Measurements from ENCODE around the gene USP24. TPM values are rescaled to one million over a fixed set of nuclear protein-coding genes. Genes with fewer than 3 reads are reported as not detected.
A peak's percentile ranks its signal among the peaks of the same experiment; 100 is the strongest.

The USP24 gene
- total and polyA plus RNA-seq, 2 donors (not counting 1 experiment from before 2014, with no cell fraction given), result 18.9 to 152 TPM

- no peaks in the 10 kb centered on the region for H3K27me3 ChIP-seq (replicated peaks in 1 of 4; ENCODE audit: control extremely low read depth in 1 of 4, control insufficient read depth in 3 of 4, insufficient read depth in 4 of 4, low read length in 3 of 4)
- peak overlapping the region; percentile 56 to 81 for H3K27ac ChIP-seq (ENCODE audit: low read length in 2 of 2)
- intact Hi-C loops (cut with micrococcal nuclease), result no loop called here
- Mint-ChIP-seq H3K9me3 (ENCODE audit: insufficient read depth) (peaks cover 2% of the 10 kb centered on the region), H3K4me3 (peak overlapping the region; percentile 40), H3K27me3 (no peaks in the 10 kb centered on the region), H3K27ac (peak overlapping the region; percentile 82), H3K4me1 (peaks cover 49% of the 10 kb centered on the region)
- no peaks in the 10 kb centered on the region for H3K9me3 ChIP-seq (ENCODE audit: control extremely low read depth in 1 of 3, control insufficient read depth in 2 of 3, insufficient read depth in 1 of 3, low read length in 2 of 3)
- H3K4me2 ChIP-seq (replicated peaks; ENCODE audit: low read depth, low read length, poor library complexity, severe bottlenecking), result peak overlapping the region; percentile 62
- peaks cover 44 to 45% of the 10 kb centered on the region in 2 donors for H3K4me1 ChIP-seq (ENCODE audit: control insufficient read depth in 2 of 2, insufficient read depth in 2 of 2, low read length in 2 of 2)
- ATAC-seq (ENCODE audit: low read depth) (no peak), DNase-seq (no peak)
- no peak overlapping the region for H3K4me3 ChIP-seq (ENCODE audit: control extremely low read depth in 1 of 5, extremely low read depth in 1 of 5, insufficient read depth in 1 of 5, low read depth in 2 of 5, low read length in 4 of 5)
- POLR2A ChIA-PET, result no interaction called here
- no peaks in the 10 kb centered on the region for H4K20me1 ChIP-seq (ENCODE audit: control insufficient read depth, insufficient read depth, low read length, poor library complexity, severe bottlenecking)
- 81% methylated on average over 6 of the region's 8 CpGs for whole genome bisulfite sequencing (ENCODE audit: insufficient coverage)
- H2AFZ ChIP-seq (ENCODE audit: insufficient read depth, low read depth, low read length, poor library complexity, severe bottlenecking), result peak overlapping the region; percentile 74
- H3K9ac ChIP-seq (ENCODE audit: low read length), result peak overlapping the region; percentile 8
- no peak for TF ChIP-seq EZH2 (IDR thresholded peaks at IDR 0.05; ENCODE audit: borderline replicate concordance, insufficient read depth, low read depth, low read length, poor library complexity, severe bottlenecking)
- TF ChIP-seq, protein P1, sequence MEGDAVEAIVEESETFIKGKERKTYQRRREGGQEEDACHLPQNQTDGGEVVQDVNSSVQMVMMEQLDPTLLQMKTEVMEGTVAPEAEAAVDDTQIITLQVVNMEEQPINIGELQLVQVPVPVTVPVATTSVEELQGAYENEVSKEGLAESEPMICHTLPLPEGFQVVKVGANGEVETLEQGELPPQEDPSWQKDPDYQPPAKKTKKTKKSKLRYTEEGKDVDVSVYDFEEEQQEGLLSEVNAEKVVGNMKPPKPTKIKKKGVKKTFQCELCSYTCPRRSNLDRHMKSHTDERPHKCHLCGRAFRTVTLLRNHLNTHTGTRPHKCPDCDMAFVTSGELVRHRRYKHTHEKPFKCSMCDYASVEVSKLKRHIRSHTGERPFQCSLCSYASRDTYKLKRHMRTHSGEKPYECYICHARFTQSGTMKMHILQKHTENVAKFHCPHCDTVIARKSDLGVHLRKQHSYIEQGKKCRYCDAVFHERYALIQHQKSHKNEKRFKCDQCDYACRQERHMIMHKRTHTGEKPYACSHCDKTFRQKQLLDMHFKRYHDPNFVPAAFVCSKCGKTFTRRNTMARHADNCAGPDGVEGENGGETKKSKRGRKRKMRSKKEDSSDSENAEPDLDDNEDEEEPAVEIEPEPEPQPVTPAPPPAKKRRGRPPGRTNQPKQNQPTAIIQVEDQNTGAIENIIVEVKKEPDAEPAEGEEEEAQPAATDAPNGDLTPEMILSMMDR (IDR thresholded peaks at IDR 0.05), result no peak
- CTCF ChIA-PET, result interaction anchor here (0.7 to 0.9 kb wide), 2 partner anchors 9 to 24 kb away, joined by 3 to 4 read pairs; no protein-coding TSS in a partner anchor
- H3K79me2 ChIP-seq (ENCODE audit: control insufficient read depth, insufficient read depth, low read length), result no peaks in the 10 kb centered on the region
- no peaks in the 10 kb centered on the region for H3K36me3 ChIP-seq (replicated peaks in 1 of 2; ENCODE audit: control extremely low read depth in 1 of 2, control insufficient read depth in 1 of 2, extremely low read depth in 1 of 2, insufficient read depth in 2 of 2, low read length in 1 of 2)
Observed at GRCh38 chr1:55252942-55253589, 37.9 kb upstream of the USP24 start.

DNA sequence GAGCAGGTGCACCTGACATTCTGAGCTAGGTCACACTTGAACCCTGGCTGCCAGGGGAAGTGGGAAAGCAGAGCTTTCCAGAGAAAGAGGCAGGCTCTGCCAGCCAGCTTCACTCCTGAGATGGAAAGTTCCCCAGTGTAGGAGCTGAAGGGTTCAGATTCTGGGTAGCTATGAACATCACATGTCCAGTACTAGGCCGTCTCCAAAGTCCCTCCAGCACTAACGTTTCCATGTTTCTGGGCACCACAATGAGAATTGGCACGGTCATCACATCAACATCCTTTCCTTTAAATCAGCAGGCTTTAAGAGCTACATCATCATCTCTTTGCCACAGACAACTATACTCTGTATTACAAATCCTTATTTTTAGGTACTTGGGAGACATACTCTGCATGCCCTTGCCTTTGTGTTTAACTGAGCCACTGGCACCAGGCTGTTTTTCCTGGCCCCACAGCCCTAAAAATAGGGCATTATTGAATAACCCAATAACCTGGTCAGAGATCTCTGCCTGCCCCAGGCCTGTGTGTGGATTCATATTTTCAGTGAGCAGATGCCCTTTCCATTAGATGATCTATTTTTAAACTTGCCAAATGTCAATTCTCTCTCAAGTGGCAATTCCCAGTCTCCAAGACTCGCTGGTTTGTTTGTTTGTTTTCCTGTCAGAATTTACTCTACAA is 35.4 kb upstream of the USP24 start:
- Histone ChIP-seq H3K36me3 (replicated peaks in 1 of 2; ENCODE audit: control extremely low read depth in 1 of 2, control insufficient read depth in 1 of 2, extremely low read depth in 1 of 2, insufficient read depth in 2 of 2, low read length in 1 of 2) (no peaks in the 10 kb centered on the region), H3K27me3 (replicated peaks in 1 of 4; ENCODE audit: control extremely low read depth in 1 of 4, control insufficient read depth in 3 of 4, insufficient read depth in 4 of 4, low read length in 3 of 4) (no peaks in the 10 kb centered on the region), H3K27ac (ENCODE audit: low read length in 2 of 2) (no peak overlapping the region), H3K79me2 (ENCODE audit: control insufficient read depth, insufficient read depth, low read length) (no peaks in the 10 kb centered on the region), H2AFZ (ENCODE audit: insufficient read depth, low read depth, low read length, poor library complexity, severe bottlenecking) (no peak overlapping the region), H4K20me1 (ENCODE audit: control insufficient read depth, insufficient read depth, low read length, poor library complexity, severe bottlenecking) (no peaks in the 10 kb centered on the region), H3K4me3 (ENCODE audit: control extremely low read depth in 1 of 5, extremely low read depth in 1 of 5, insufficient read depth in 1 of 5, low read depth in 2 of 5, low read length in 4 of 5) (no peak overlapping the region), H3K9me3 (ENCODE audit: control extremely low read depth in 1 of 3, control insufficient read depth in 2 of 3, insufficient read depth in 1 of 3, low read length in 2 of 3) (no peaks in the 10 kb centered on the region), H3K9ac (ENCODE audit: low read length) (no peak overlapping the region), H3K4me1 (ENCODE audit: control insufficient read depth in 2 of 2, insufficient read depth in 2 of 2, low read length in 2 of 2) (peaks cover 19 to 21% of the 10 kb centered on the region in 2 donors), H3K4me2 (replicated peaks; ENCODE audit: low read depth, low read length, poor library complexity, severe bottlenecking) (no peak overlapping the region)
- no peak overlapping the region for H3K4me3 Mint-ChIP-seq
- no peak for DNase-seq
- ATAC-seq (ENCODE audit: low read depth), result no peak
- POLR2A ChIA-PET, result no interaction called here
- CTCF ChIA-PET, result interaction anchor here (0.9 to 1.8 kb wide), 3 partner anchors 10 to 27 kb away, joined by 3 to 4 read pairs (median 3); no protein-coding TSS in a partner anchor
- TF ChIP-seq, protein P1 (IDR thresholded peaks at IDR 0.05), result no peak
- TF ChIP-seq EZH2 (IDR thresholded peaks at IDR 0.05; ENCODE audit: borderline replicate concordance, insufficient read depth, low read depth, low read length, poor library complexity, severe bottlenecking), result no peak
- H3K27me3 Mint-ChIP-seq, result no peaks in the 10 kb centered on the region
- no peak overlapping the region for H3K27ac Mint-ChIP-seq
- 96% methylated on average over 3 of the region's 4 CpGs for WGBS (ENCODE audit: insufficient coverage)
- intact Hi-C loops (cut with micrococcal nuclease), result no loop called here
- H3K9me3 Mint-ChIP-seq (ENCODE audit: insufficient read depth), result peaks cover 2% of the 10 kb centered on the region
- peaks cover 25% of the 10 kb centered on the region for H3K4me1 Mint-ChIP-seq

Data from B cell (primary cell).